Activated CD4-positive, alpha-beta T cell treated with anti-CD3 and anti-CD28 coated beads, Interleukin-2, amount 10 ng/mL, durations not matched to agents 24 days and 14 days (primary cell): ENCODE data around the gene LCORL. TPM values are rescaled to one million over a fixed set of nuclear protein-coding genes. Genes with fewer than 3 reads are reported as not detected.

Experiments used
- DNase-seq: peaks from one replicate; pipeline ENCODE4 v3.0.0; 2022
- H3K27ac Mint-ChIP-seq: one replicate; pipeline ENCODE4 v1.8.0; 2022; ENCODE audit warnings: mild to moderate bottlenecking, mixed read lengths
- H3K27me3 Mint-ChIP-seq: one replicate; pipeline ENCODE4 v1.8.0; 2022; ENCODE audit warnings: mixed read lengths
- H3K36me3 Mint-ChIP-seq: one replicate; pipeline ENCODE4 v1.8.0; 2022; ENCODE audit warnings: low read depth, mild to moderate bottlenecking, mixed read lengths
- H3K4me1 Mint-ChIP-seq: one replicate; pipeline ENCODE4 v1.8.0; 2021; ENCODE audit warnings: mixed read lengths
- H3K4me3 Mint-ChIP-seq: one replicate; pipeline ENCODE4 v1.8.0; 2022; ENCODE audit warnings: mild to moderate bottlenecking, moderate library complexity, mixed read lengths
- H3K9me3 Mint-ChIP-seq: one replicate; pipeline ENCODE4 v1.8.0; 2021; ENCODE audit warnings: mixed read lengths
- intact Hi-C: fragments of 100-400 bp; cut with micrococcal nuclease; formaldehyde crosslinking; loops from one replicate; pipeline ENCODE4 v1.15.1; 2023
- total RNA-seq: library from RNA; stranded (reverse); gene quantifications from 2 replicates; pipeline ENCODE4 v1.2.3, GENCODE V29; 2022

LCORL gene
- total RNA-seq, 1 donor from 2014 or later = 9.3 TPM

- Mint-ChIP-seq H3K9me3 (peaks cover 7% of the 10 kb centered on the region), H3K4me1 (no peaks in the 10 kb centered on the region), H3K36me3 (no peaks in the 10 kb centered on the region), H3K4me3 (no peak overlapping the region), H3K27ac (no peak overlapping the region), H3K27me3 (peaks cover 2% of the 10 kb centered on the region)
- no peak for DNase-seq
- intact Hi-C loops = no loop called here
Observed at GRCh38 chr4:17997129-17997528, 24.4 kb downstream of the LCORL start.

GRCh38 chr4:17995165-17995564, 26.4 kb downstream of the LCORL start:
- Mint-ChIP-seq H3K9me3 (peaks cover 7% of the 10 kb centered on the region), H3K4me1 (no peaks in the 10 kb centered on the region), H3K4me3 (no peak overlapping the region), H3K27me3 (peaks cover 2% of the 10 kb centered on the region), H3K27ac (no peak overlapping the region), H3K36me3 (no peaks in the 10 kb centered on the region)
- intact Hi-C loops = no loop called here
- no peak for DNase-seq

DNA sequence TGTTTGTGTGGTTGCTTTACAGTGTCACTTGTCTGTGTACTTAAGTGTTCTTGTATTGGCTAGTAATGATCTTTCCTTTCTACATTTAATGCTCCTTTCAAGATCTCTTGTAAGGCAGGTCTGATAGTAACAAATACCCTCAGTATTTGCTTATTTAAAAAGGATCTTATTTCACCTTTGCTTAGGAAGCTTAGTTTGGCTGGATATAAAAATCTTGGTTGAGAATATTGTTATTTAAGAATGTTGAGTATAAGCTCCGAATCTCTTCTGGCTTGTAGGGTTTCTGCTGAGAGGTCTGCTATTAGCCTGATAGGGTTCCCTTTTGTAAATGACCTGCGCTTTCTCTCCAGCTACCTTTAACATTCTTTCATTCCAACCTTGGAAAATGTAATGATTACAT, 35.7 kb downstream of the LCORL start:
- no peak overlapping the region for H3K4me3 Mint-ChIP-seq
- no peaks in the 10 kb centered on the region for H3K4me1 Mint-ChIP-seq
- peaks cover 41% of the 10 kb centered on the region for H3K9me3 Mint-ChIP-seq
- H3K36me3 Mint-ChIP-seq = no peaks in the 10 kb centered on the region
- H3K27me3 Mint-ChIP-seq = no peaks in the 10 kb centered on the region
- intact Hi-C loops = no loop called here
- no peak overlapping the region for H3K27ac Mint-ChIP-seq
- DNase-seq = no peak

DNA sequence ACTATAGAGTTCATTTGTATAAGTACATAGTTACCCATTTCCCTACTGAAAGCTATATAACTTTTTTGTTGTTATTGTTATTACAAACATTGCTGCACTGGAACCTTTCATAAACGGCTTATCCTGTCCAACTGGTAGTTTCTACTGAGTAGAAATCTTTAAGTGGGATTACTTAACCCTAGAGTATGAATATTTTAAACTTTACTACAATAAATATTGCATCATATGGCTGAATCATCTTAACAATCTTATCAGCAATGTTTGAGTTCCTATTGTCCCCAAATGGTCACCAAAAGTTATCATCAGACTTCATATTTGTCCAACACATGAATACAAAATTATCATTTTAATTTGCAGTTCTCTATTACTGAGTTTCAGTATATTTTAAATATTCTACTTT, 40.5 kb downstream of the LCORL start:
- Mint-ChIP-seq H3K4me3 (no peak overlapping the region), H3K9me3 (peaks cover 30% of the 10 kb centered on the region), H3K36me3 (no peaks in the 10 kb centered on the region), H3K27ac (no peak overlapping the region), H3K4me1 (no peaks in the 10 kb centered on the region), H3K27me3 (no peaks in the 10 kb centered on the region)
- DNase-seq = no peak
- intact Hi-C loops = no loop called here

DNA sequence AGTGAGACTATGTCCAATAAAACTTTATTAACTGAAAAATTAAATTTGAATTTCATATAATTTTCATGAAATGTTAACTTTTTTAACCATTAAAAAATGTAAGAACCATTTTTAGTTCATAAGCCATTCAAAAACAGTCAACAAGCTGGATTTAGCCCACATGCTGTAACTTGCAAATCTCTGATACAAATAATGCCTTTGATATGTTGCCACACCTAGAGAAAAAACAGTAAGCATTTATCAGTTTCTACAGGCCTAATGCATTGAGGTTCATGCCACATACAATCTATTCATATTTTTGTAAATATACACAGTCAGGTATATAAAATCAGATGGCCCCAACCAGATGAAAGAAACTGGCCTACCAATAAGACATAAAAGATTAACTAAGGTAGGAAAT, 52.8 kb downstream of the LCORL start:
- H3K27me3 Mint-ChIP-seq = no peaks in the 10 kb centered on the region
- H3K27ac Mint-ChIP-seq = no peak overlapping the region
- intact Hi-C loops = no loop called here
- DNase-seq = no peak
- no peaks in the 10 kb centered on the region for H3K36me3 Mint-ChIP-seq
- H3K4me3 Mint-ChIP-seq = no peak overlapping the region
- no peaks in the 10 kb centered on the region for H3K4me1 Mint-ChIP-seq
- H3K9me3 Mint-ChIP-seq = no peaks in the 10 kb centered on the region

DNA sequence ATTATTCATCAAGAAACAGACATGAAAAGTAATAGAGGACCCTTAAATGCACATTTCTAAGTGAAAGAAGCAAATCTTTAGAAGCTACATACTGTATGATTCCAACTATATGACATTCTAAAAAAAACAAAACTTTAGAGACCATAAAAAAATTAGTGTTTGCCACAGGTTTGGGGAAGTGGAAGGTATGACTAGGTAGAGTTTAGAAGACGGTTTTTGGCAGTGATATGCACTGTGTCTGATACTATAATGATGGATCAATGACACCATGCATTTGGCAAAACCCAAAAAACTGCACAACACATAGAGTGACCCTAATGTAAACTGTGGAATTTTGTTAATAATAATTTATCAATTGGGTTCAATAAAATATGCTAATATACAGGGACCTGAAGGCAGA, 54.5 kb downstream of the LCORL start:
- DNase-seq = no peak
- intact Hi-C loops = no loop called here
- no peaks in the 10 kb centered on the region for H3K4me1 Mint-ChIP-seq
- no peaks in the 10 kb centered on the region for H3K27me3 Mint-ChIP-seq
- no peak overlapping the region for H3K27ac Mint-ChIP-seq
- H3K9me3 Mint-ChIP-seq = no peaks in the 10 kb centered on the region
- H3K36me3 Mint-ChIP-seq = no peaks in the 10 kb centered on the region
- no peak overlapping the region for H3K4me3 Mint-ChIP-seq

GRCh38 chr4:17966312-17966711, 55.2 kb downstream of the LCORL start:
- H3K4me3 Mint-ChIP-seq = no peak overlapping the region
- intact Hi-C loops = no loop called here
- H3K9me3 Mint-ChIP-seq = no peaks in the 10 kb centered on the region
- no peak for DNase-seq
- H3K27me3 Mint-ChIP-seq = no peaks in the 10 kb centered on the region
- H3K36me3 Mint-ChIP-seq = no peaks in the 10 kb centered on the region
- H3K27ac Mint-ChIP-seq = no peak overlapping the region
- H3K4me1 Mint-ChIP-seq = no peaks in the 10 kb centered on the region

DNA sequence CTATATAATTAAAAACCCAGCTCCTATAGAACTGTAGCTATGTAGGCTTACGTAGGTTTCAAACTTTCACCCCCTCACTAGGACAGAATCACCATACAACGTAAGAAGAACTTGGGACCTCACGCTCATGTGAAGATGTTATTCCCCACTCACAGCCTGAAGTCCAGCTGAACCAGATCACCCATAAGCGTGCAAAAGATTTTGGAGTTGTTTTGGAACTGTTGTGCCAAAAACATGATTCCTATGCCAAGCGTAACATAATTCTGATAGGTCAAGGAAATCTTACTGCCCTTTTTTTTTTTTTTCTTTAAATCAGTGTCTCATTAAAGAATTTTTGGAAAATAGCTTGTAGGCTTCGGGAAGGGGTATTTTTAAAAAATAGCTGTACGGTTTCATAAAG, 57.0 kb downstream of the LCORL start:
- H3K4me3 Mint-ChIP-seq = no peak overlapping the region
- no peaks in the 10 kb centered on the region for H3K4me1 Mint-ChIP-seq
- intact Hi-C loops = no loop called here
- H3K27ac Mint-ChIP-seq = no peak overlapping the region
- H3K9me3 Mint-ChIP-seq = no peaks in the 10 kb centered on the region
- H3K36me3 Mint-ChIP-seq = no peaks in the 10 kb centered on the region
- no peak for DNase-seq
- no peaks in the 10 kb centered on the region for H3K27me3 Mint-ChIP-seq

GRCh38 chr4:17962171-17962570, 59.4 kb downstream of the LCORL start:
- Mint-ChIP-seq H3K36me3 (no peaks in the 10 kb centered on the region), H3K4me1 (peaks cover 2% of the 10 kb centered on the region), H3K27me3 (no peaks in the 10 kb centered on the region), H3K27ac (no peak overlapping the region), H3K9me3 (no peaks in the 10 kb centered on the region), H3K4me3 (no peak overlapping the region)
- intact Hi-C loops = no loop called here
- no peak for DNase-seq

DNA sequence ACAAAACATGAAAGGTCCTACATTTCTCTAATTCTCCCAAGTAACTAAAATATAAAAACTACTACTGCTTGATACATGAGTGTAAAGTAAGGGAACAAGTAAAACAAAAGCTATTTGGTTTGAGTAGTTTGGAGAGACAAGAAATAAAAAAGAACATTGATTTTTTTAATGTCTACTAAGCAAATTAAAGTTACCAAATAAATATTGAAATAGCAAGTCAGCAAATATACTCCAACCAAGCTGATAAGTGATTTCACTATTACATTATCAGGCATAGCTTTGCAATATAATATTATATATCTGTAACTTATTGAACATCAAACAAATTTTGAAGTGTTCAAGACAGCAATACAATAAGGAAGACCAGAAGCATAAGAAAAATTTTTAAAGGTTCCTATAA, 60.3 kb downstream of the LCORL start:
- DNase-seq = no peak
- Mint-ChIP-seq H3K36me3 (no peaks in the 10 kb centered on the region), H3K27ac (no peak overlapping the region), H3K27me3 (no peaks in the 10 kb centered on the region), H3K4me1 (peaks cover 2% of the 10 kb centered on the region), H3K9me3 (no peaks in the 10 kb centered on the region), H3K4me3 (no peak overlapping the region)
- intact Hi-C loops = no loop called here

DNA sequence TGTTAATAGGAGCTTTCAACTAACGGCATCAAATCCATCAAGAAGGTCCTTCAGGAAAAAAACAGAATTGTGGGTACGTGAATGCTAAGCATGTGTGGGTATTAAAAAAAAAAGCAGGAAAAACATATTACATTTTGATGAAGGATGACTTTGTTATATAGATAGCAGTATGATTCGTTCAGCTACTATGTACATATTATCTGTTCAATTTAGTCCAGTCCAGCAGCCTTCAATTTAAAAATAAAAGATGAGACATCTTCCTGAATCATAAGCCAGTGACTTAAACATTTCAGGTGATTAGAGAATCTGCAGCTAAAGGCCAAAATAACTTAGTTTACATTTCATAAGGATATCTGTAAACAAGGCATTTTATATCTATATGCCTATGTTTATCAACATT, 63.4 kb downstream of the LCORL start:
- peaks cover 6% of the 10 kb centered on the region for H3K36me3 Mint-ChIP-seq
- H3K9me3 Mint-ChIP-seq = peaks cover 5% of the 10 kb centered on the region

GRCh38 chr4:17957688-17958087, 63.9 kb downstream of the LCORL start:
- H3K9me3 Mint-ChIP-seq = peaks cover 5% of the 10 kb centered on the region
- no peak for DNase-seq
- peaks cover 2% of the 10 kb centered on the region for H3K4me1 Mint-ChIP-seq
- peaks cover 6% of the 10 kb centered on the region for H3K36me3 Mint-ChIP-seq
- H3K4me3 Mint-ChIP-seq = no peak overlapping the region
- intact Hi-C loops = no loop called here
- no peaks in the 10 kb centered on the region for H3K27me3 Mint-ChIP-seq
- no peak overlapping the region for H3K27ac Mint-ChIP-seq

More for the DNA sequence above, 63.4 kb downstream of the LCORL start:
- H3K4me3 Mint-ChIP-seq = no peak overlapping the region
- no peaks in the 10 kb centered on the region for H3K27me3 Mint-ChIP-seq
- no peak overlapping the region for H3K27ac Mint-ChIP-seq
- intact Hi-C loops = no loop called here
- H3K4me1 Mint-ChIP-seq = peaks cover 2% of the 10 kb centered on the region
- DNase-seq = no peak

DNA sequence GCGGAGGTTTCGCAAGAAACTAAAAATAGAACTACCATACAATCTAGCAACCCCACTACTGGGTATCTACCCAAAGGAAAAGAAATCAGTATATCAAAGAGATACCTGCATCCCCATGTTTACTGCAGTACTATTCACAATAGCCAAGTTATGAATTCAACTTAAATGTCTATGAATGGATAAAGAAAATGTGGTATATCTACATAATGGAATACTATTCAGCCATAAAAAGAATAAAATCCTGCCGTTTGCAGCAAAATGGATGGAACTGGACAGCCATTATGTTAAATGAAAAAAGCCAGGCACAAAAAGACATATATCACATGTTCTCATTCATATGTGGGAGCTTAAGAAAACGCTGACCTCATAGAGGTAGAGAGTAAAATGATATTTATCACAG, 65.3 kb downstream of the LCORL start:
- Mint-ChIP-seq H3K36me3 (peaks cover 6% of the 10 kb centered on the region), H3K4me1 (peaks cover 2% of the 10 kb centered on the region), H3K27me3 (no peaks in the 10 kb centered on the region), H3K4me3 (no peak overlapping the region), H3K9me3 (peaks cover 5% of the 10 kb centered on the region), H3K27ac (no peak overlapping the region)
- no peak for DNase-seq
- intact Hi-C loops = no loop called here

GRCh38 chr4:17945303-17945702, 76.3 kb downstream of the LCORL start:
- H3K4me3 Mint-ChIP-seq = no peak overlapping the region
- H3K36me3 Mint-ChIP-seq = no peaks in the 10 kb centered on the region
- no peaks in the 10 kb centered on the region for H3K9me3 Mint-ChIP-seq
- no peaks in the 10 kb centered on the region for H3K27me3 Mint-ChIP-seq
- no peak for DNase-seq
- H3K4me1 Mint-ChIP-seq = no peaks in the 10 kb centered on the region
- intact Hi-C loops = no loop called here
- no peak overlapping the region for H3K27ac Mint-ChIP-seq

GRCh38 chr4:17941731-17942130, 79.8 kb downstream of the LCORL start:
- no peak for DNase-seq
- Mint-ChIP-seq H3K9me3 (no peaks in the 10 kb centered on the region), H3K4me1 (no peaks in the 10 kb centered on the region), H3K27ac (no peak overlapping the region), H3K27me3 (no peaks in the 10 kb centered on the region), H3K36me3 (no peaks in the 10 kb centered on the region), H3K4me3 (no peak overlapping the region)
- intact Hi-C loops = no loop called here
